Hematopoietic multipotent progenitor cell (in vitro differentiated cells): ENCODE measurements around the gene APOBEC3A. TPM values are rescaled to one million over a fixed set of nuclear protein-coding genes. Genes with fewer than 3 reads are reported as not detected.
"Not testable (repeated sequence)": the region's sequence is repeated elsewhere in the genome, so short reads cannot be mapped to it uniquely, and the experiment has no call there.

Experiments
- DNase-seq, 3 donors: peaks; one replicate each; pipeline ENCODE4 v3.0.0-alpha.2; 2011 to 2015; ENCODE audit warnings: low read depth in 2 of 3, low spot score in 2 of 3
- total RNA-seq: library from RNA; depleted of rRNA; stranded (reverse); fragments of >200 nt; gene quantifications from one replicate; pipeline ENCODE4 v1.2.3, GENCODE V29; 2012

APOBEC3A gene
- total RNA-seq, 1 donor, result 1.9 TPM

GRCh38 chr22:38957808-38958650 is 620 bp downstream of the APOBEC3A start:
- DNase-seq, result no peak

DNA sequence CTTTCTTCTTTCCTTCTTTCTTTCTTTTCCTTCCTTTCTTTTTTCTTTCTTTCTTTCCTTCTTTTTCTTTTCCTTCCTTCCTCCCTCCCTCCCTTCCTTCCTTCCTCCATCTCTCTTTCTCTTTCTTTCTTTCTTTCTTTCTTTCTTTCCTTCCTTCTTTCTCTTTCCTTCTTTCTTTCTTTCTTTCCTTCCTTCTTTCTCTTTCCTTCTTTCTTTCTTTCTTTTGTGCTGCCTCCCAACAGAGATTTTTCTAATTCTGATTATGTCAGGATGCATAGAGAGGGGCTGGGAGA is 1.2 kb downstream of the APOBEC3A start:
- DNase-seq, result not testable (repeated sequence)

DNA sequence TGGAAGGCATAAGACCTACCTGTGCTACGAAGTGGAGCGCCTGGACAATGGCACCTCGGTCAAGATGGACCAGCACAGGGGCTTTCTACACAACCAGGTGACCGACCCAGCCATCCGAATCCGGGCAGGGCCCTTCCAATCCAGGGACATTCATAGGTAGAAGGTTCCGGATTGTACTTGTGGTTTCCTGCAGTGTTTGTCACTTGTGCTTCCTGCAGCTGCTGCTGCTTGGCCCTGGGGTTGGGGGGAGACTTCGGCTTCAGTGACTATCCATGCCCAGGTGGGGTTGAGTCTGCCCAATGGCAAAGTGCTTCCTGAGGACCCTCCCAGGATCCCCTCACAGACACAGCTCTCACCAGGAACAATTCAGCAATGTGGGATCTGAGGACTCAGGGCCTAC is 2.2 kb downstream of the APOBEC3A start:
- peak in 1 of 3 donors; percentile 41 for DNase-seq

DNA sequence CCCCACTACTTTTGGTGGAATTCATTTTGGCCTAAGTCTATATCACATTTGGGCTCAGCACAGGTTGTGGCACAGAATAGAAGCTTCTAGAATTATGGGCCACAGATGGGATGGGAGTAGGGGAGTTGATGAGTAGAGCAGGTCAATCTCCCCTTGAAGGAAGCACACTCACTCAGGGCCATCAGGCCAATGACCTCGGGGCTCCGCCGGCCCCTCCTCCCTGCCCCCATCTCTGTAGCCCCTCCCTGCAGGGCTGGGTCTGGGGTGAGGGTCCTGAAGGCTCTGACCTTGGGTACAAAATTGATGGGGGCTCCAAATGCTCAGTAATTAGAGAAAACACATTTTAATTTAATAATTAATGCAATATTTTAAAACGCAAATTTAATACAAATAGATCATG is 3.3 kb downstream of the APOBEC3A start:
- DNase-seq, result not testable (repeated sequence)

DNA sequence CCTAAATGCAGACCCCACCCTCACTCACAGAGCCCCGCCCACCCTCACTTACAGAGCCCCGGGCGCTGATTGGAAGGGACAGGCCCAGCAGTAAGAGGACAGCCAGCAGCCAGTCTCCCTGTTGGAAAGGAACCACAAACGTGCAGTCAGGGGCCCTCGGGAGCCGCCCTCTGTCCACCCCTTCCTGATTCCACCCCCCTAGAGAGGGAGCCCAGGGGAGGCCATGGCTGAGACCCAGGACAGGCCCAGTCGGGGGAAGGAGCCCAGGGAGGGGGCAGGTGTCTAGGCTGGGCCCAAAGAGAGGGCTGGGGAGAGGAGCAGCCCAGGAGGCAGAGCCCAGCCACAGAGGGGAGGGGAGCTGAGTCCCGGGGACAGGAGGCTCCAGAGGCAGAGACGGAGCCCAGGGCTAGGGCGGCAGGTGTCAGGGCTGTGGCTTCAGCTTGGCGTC is 5.9 kb downstream of the APOBEC3A start:
- DNase-seq, result not testable (repeated sequence)

- no peak for DNase-seq
Observed at GRCh38 chr22:38963872-38964271, 6.5 kb downstream of the APOBEC3A start.

DNA sequence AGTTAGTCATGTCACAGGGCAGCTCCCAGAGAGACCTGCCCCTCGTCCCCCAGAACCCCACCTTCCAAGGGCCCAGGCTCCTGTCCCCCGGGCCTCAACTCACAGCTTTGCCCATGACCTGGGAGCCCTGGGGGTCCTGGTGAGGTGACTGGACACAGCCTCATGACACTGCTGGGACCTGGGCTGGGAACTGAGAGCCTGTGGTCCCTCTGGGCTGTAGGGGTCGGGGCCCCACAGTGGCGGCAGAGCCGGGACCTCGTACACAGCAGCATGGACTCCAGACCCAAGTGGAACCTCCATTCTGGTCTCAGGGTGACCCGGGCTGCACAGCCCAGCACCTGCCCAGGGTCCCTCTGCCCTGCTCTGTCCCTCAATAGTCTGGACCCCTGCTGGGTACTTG is 6.9 kb downstream of the APOBEC3A start:
- DNase-seq, result no peak

GRCh38 chr22:38964989-38965388 is 7.6 kb downstream of the APOBEC3A start:
- DNase-seq, result no peak

DNA sequence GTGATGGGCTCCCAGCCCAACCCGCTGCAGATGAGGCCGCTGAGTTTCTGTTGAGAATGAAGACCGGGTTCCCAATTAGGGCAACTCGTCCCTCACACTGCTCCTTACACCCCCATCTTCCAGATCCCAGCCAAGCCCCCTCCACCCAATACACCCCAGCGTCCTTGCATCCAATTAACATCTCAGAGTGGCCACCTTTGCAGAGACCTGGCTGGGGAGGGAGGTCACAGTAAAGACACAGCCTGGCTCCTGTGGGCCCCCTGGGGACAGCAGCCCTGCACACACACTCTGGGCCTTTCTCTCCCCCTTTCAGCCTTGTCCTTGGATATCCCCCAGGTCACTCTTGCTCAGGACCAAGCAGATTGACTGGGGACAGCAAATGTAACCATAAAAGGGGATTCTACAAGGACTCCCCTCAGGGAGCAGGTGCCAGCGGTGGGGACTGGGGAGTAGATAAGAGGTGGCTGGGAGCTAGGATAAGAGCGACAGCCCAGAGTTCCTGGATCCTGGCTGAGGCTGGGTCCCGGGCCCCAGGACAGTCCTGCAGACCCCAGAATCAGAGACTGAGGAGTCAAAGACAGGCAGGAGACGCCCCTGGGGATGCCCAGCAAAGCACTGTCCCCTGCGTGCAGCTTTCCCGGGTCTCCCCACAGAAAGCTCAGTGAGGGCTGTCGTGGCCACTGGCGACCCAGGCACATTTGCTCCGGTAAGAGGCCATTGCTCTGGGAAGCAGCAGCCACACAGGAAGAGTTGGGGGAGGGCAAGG is 8.4 kb downstream of the APOBEC3A start:
- no peak for DNase-seq

DNA sequence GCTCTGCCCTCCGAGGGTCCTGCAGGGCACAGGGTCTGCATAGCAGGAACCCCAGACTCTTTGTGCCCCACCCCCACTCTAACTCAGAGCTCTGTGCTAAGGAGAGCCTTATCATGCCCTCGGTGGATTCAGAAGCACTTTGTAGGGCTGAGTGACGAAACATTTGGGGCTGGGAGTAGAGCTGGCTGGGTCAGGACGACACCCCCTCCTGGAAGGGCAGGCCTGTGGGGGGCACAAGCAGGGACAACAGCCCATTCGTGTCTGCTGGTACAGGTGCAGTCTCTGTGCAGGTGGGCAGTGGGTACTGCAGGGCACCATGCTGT is 8.9 kb downstream of the APOBEC3A start:
- DNase-seq, result no peak

DNA sequence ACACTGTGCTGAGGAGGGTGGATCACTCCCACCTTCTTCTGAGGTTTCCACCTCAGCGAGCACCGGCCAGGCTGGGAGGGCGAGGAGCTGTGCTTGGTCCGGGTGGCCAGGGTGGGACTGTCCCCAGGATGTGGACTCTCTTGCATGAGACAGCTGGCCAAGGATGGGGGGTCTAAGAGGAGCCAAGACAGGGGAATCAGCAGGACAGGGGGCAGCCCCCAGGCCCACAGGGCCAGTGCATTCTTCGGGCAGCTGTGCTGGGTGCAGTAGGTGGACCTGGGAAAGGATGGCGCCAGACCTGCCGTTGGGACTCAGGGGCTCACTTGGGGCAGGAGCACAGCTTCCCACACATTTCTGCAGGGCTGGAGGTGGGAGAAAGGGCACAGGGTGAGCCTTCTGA is 9.5 kb downstream of the APOBEC3A start:
- no peak for DNase-seq

DNA sequence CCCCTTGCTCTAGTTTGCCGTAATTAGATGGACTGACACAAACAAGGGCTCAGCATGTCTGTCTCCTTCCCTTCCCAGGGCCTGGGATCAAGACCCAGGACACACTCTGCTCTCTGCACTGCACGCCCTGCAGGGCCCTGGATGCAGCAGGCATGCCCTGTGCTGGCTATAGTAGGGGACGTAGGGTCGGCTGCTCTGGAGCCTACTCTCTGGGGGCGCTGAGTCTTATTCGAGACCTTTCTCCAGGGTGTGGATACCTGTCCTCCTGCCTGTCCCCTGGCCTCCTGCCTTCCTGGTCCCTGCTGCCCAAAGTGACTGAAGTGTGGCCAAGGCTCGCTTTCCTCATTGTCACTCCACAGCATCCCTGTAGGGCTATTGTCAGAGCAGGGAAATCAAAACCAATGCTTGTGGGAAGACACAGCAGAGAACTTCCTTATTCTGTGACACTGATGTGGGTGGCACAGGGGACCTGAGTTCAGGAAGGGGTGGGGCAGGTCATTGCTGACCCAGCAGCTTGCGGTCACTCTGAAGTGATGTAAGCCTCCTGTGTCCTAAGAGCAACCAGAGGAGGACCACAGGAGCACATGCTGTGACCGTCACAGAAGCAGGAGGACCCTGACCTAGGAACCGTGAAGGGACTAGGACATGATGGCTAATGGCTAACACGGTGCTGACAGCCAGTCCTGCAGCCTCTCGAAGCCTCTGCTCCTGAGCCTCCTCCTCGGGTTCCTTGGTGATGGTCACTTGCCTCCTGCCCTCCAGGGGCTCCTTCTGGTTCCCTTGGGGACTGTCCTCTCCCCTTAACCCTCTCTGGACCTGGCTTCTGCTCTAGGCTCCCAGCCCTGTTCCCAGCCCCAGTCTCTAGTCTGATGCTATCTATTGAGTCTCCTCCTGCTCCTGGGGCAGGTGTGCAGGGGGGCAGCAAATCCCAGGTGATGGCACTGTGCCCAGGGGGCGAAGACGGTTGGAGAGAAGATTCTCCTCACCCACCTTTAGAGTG is 10.3 kb downstream of the APOBEC3A start:
- no peak for DNase-seq

GRCh38 chr22:38968801-38969200 is 11.4 kb downstream of the APOBEC3A start:
- DNase-seq, result no peak

DNA sequence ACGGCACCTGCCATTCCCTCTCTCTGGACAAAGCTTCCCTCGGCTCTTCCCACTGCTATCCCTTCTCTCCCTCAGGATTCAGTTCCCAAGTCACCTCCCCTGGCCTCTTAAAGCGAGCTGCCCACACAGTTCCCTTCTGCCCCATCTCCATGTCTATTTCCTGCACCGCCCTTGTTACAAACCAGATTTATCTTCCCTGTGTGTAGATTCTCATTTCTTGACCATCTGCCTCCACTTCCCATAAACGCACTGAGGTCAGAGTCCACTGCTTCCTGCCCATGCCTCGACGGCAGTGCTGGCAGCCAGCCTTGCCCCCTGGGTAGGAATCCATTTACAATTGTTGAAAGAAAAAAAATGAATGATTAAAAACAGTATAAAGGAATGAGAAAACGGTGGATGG is 13.1 kb downstream of the APOBEC3A start:
- no peak for DNase-seq

GRCh38 chr22:38971202-38971601 is 13.8 kb downstream of the APOBEC3A start:
- no peak for DNase-seq

GRCh38 chr22:38971791-38972190 is 14.4 kb downstream of the APOBEC3A start:
- DNase-seq, result no peak

- DNase-seq, result no peak
Observed at GRCh38 chr22:38972558-38972957, 15.1 kb downstream of the APOBEC3A start.

DNA sequence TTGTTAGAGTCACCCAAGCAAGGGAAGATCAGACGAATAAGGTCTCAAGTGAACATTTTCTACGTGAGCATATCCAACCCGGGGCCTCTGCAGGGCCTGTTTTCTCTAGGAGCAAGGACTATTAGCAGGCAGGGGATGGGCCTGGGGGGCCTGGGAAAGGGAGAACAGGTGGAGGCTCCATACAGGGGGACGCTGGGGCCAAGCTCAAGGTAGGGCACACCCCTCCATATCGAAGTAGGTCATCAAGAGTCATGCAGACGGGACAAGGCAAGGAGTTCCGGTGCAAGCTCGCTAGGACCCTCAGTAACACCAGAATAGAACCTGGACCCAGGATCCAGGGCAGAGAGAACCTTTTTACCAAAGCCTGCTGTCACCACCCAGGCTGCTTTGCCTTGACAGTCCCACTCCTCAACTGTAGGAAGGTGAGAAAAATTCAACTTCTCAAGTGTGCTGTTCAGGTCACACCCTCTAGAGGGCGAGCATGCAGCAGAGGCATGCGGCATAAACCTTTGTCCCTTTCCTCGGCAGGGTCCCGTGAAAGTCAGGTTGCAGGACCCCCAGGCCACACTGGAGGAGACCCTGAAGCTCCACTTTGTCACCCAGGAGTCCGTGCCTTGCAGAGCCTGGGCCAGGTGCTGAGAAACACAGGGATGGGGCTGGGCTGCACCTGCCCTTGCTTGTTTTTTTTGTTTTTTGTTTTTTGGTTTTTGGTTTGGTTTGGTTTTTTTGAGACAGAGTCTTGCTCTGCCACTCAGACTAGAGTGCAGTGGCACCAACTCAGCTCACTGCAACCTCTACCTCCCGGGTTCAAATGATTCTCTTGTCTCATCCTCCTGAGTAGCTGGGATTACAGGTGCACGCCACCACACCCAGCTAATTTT is 16.1 kb downstream of the APOBEC3A start:
- peak in 2 of 3 donors; percentile 46 to 66 for DNase-seq

DNA sequence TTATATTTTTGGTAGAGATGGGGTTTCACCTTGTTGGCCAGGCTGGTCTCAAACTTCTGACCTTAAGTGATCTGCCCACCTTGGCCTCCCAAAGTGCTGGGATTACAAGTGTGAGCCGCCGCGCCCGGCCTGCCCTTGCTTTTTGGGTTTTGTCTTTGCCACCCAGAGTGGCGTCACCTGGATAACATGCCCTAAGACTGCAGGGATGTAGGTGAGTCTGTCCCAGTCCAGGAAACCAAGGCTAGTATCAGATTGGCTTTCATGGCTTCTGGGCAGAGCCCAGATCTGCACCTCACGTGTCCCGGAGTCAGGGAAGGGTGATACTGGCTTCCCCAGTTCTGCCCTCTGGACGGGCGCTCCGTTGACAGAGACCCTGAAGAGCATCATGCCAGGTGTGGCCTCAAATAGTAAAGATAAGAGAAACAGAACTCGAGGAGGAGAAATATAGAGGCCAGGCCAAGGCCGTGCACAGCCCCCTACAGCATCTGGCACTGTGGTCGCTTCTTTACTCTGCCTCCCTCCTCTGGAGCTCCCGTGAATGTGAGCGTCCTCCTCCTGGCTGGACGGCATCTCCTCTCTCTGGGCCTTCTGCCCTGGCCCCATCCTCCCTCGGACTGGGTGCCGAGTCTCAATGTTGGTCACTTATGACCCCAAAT is 16.9 kb downstream of the APOBEC3A start:
- no peak for DNase-seq

DNA sequence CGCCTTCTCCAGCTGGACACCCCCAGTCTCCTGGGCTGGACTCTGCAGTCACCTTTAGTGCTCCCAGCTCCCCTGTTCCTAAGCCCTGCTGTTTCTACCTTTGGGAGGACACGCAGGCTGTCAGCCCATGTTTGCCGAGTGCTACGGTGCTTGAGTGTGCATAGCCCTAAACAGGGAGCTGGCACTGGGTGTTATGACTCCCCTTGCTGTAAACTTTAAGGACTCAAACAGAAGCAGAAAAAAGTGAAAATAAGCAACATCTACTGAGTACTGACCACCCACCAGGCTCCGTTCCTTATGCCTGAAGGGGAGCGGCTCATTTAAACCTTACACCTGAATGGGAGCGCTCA is 17.4 kb downstream of the APOBEC3A start:
- DNase-seq, result no peak
